GM12801 (cell line): Measurements from ENCODE around the gene KCNIP4.

Experiments used
- TF ChIP-seq, protein P1 (sequence below): IDR thresholded peaks from one replicate; pipeline ENCODE4 v1.5.1; 2011; ENCODE audit warnings: control low read depth; ENCODE audit not compliant: insufficient read length; ENCODE audit errors: extremely low read depth

KCNIP4 gene

GRCh38 chr4:21450331-21450730, 498.2 kb downstream of the KCNIP4 start:
- TF ChIP-seq, protein P1, sequence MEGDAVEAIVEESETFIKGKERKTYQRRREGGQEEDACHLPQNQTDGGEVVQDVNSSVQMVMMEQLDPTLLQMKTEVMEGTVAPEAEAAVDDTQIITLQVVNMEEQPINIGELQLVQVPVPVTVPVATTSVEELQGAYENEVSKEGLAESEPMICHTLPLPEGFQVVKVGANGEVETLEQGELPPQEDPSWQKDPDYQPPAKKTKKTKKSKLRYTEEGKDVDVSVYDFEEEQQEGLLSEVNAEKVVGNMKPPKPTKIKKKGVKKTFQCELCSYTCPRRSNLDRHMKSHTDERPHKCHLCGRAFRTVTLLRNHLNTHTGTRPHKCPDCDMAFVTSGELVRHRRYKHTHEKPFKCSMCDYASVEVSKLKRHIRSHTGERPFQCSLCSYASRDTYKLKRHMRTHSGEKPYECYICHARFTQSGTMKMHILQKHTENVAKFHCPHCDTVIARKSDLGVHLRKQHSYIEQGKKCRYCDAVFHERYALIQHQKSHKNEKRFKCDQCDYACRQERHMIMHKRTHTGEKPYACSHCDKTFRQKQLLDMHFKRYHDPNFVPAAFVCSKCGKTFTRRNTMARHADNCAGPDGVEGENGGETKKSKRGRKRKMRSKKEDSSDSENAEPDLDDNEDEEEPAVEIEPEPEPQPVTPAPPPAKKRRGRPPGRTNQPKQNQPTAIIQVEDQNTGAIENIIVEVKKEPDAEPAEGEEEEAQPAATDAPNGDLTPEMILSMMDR: no peak

- TF ChIP-seq, protein P1: no peak
These were observed 501.1 kb downstream of the KCNIP4 start for GRCh38 chr4:21447301-21448054.

- TF ChIP-seq, protein P1: no peak
These were observed 528.4 kb downstream of the KCNIP4 start for GRCh38 chr4:21420166-21420565.

GRCh38 chr4:21415728-21416127, 532.8 kb downstream of the KCNIP4 start:
- TF ChIP-seq, protein P1: no peak

DNA sequence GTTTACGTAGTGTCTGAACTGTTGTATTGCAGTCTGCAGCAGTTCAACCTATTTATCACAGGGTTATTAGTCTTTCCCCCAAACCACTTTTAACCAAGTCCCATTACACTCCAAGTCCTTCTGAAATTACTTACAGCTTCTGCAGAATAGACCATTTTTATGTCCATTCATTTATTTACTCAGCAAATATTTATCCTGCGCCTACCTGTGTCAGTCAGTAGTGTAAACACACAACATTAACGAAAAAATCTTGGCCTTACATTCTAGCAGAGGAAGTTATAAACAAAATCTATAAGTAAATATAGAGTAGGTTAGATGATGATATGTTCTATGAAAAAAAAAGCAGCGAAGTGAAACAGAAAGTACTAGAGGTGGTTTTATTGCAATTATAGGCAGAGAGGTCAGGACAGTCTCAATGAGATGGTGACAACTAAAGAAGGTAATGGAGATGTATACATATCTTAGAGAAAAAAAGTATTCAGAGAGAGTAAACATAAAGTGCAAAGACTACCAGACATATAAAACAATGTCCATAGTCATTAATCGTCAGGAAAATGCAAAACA, 534.7 kb downstream of the KCNIP4 start:
- TF ChIP-seq, protein P1: no peak

DNA sequence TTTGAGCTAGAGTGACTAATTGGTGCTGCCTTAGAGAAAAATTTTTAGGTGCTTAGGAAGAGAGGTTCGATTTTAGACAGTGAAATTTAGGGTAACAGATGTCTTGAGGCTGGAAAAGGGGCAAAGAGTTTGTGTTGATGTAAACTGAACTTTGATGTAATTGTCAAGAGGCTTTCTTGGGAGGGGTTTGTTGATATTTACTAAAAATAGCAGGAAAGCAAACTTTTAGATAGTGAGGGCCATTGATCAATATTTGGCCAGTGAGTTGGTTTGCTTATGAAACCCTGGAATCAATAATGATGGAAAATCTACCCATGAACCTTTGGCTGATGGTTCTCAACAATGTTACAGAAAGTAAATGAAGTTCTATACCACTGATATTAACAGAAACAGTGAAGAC, 537.5 kb downstream of the KCNIP4 start:
- TF ChIP-seq, protein P1: no peak

DNA sequence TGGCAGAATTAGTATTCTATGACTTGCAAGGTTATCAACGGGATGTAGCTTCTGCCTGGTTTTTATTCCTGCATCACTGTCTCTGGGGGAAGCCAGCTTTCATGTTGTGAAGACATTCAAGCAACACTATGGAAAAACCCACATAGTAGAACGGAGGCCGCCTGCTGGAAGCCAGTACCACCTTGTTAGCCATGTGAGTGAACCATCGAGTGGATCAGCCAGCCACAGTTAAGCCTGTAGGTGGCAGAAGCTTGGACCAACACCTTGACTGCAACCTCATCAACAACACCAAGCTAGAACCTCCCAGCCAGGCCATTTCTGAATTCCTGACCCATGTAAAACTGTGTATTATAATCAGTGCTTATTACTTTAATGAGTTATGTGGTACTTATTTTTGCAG, 538.2 kb downstream of the KCNIP4 start:
- TF ChIP-seq, protein P1: no peak
